ENCODE measurements around the gene NPHP3.
"Not testable (repeated sequence)": the region's sequence is repeated elsewhere in the genome, so short reads cannot be mapped to it uniquely, and the experiment has no call there.

Gene NPHP3

GRCh38 chr3:132641427-132641826, 80.8 kb downstream of the NPHP3 start:
- not testable (repeated sequence) for FAIRE-seq

DNA sequence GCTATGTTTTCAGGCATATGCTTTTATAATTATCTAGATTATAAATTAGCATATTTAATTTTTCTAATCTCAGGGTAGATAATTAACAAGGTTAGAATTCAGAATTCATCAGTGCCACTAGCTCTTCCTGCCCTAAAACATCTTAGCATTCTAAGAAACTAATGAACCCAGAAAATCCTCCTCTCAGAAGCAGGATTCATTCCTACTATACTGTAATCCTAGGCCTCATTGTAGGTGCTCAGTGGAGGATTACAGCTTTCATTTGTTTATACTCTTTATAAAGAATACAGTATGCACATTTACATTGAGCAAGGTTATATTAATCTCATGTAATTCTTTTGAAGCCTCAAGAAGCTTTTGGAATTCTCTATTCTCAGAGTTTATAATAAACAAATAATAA, 83.5 kb downstream of the NPHP3 start:
- no peak for FAIRE-seq

DNA sequence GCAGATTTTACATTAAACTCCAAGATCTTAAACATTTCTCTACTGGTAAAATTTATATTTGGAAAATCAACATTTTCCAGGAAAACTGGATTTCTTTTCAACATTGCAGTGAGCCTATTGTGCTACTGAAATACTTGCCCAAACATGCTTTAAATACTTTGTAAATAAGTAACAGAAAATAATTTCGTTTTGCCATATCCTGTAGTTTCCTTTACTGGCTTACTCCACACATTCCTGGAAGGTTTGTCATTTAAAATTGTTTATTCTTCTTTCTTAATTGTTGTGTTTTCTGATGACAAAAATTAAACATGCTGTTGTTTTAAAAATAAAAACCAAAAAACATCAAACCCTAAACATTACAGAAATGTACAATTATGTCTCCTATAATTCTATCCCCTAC, 84.6 kb downstream of the NPHP3 start:
- peak; percentile 18 for FAIRE-seq

- FAIRE-seq, result no peak
Observed at GRCh38 chr3:132635052-132635451, 87.2 kb downstream of the NPHP3 start.
